Epithelial cell of prostate (primary cell): ENCODE measurements around the gene TBC1D10A.

Source experiments
- DNase-seq: peaks from one replicate; pipeline ENCODE4 v3.0.0-alpha.2; 2011; ENCODE audit warnings: low read depth, low spot score
- H3K27ac ChIP-seq: fragments of 450-650 bp; 2 replicates; pipeline ENCODE4 v1.5.1; 2017; ENCODE audit warnings: mild to moderate bottlenecking

TBC1D10A gene

GRCh38 chr22:30252411-30253204, 74.1 kb downstream of the TBC1D10A start:
- no peak for DNase-seq

GRCh38 chr22:30251711-30252110, 75.0 kb downstream of the TBC1D10A start:
- no peak overlapping the region for H3K27ac ChIP-seq
- no peak for DNase-seq

More at GRCh38 chr22:30252411-30253204, 74.1 kb downstream of the TBC1D10A start:
- no peak overlapping the region for H3K27ac ChIP-seq

GRCh38 chr22:30250661-30251267, 76.0 kb downstream of the TBC1D10A start:
- DNase-seq = peak; percentile 40
- no peak overlapping the region for H3K27ac ChIP-seq

- H3K27ac ChIP-seq = no peak overlapping the region
- no peak for DNase-seq
These were observed 76.6 kb downstream of the TBC1D10A start for GRCh38 chr22:30250039-30250565.

GRCh38 chr22:30249049-30250038, 77.4 kb downstream of the TBC1D10A start:
- H3K27ac ChIP-seq = no peak overlapping the region
- DNase-seq = no peak

- no peak overlapping the region for H3K27ac ChIP-seq
- DNase-seq = no peak
These were observed 78.3 kb downstream of the TBC1D10A start for GRCh38 chr22:30248484-30248883.

GRCh38 chr22:30247974-30248373, 78.8 kb downstream of the TBC1D10A start:
- H3K27ac ChIP-seq = no peak overlapping the region
- no peak for DNase-seq

- no peak overlapping the region for H3K27ac ChIP-seq
- no peak for DNase-seq
These were observed 79.2 kb downstream of the TBC1D10A start for GRCh38 chr22:30247561-30247960.

GRCh38 chr22:30246814-30247376, 79.8 kb downstream of the TBC1D10A start:
- no peak overlapping the region for H3K27ac ChIP-seq
- no peak for DNase-seq

GRCh38 chr22:30245985-30246813, 80.5 kb downstream of the TBC1D10A start, which contains the start of gene LIF:
Gene LIF (minus strand): TSS chr22:30246759. CDS start chr22:30246695, 64 bp downstream.
- no peak within 1 kb of the TSS for H3K27ac ChIP-seq
- no peak for DNase-seq

- no peak for DNase-seq
- no peak overlapping the region for H3K27ac ChIP-seq
These were observed 81.4 kb downstream of the TBC1D10A start for GRCh38 chr22:30245181-30245984.

GRCh38 chr22:30244641-30245040, 82.1 kb downstream of the TBC1D10A start:
- no peak overlapping the region for H3K27ac ChIP-seq
- DNase-seq = no peak

GRCh38 chr22:30244066-30244465, 82.7 kb downstream of the TBC1D10A start:
- no peak overlapping the region for H3K27ac ChIP-seq

GRCh38 chr22:30243661-30244060, 83.1 kb downstream of the TBC1D10A start:
- no peak overlapping the region for H3K27ac ChIP-seq
- DNase-seq = no peak

More at GRCh38 chr22:30244066-30244465, 82.7 kb downstream of the TBC1D10A start:
- no peak for DNase-seq
